Astrocyte (in vitro differentiated cells and primary cell): ENCODE measurements around the gene ST6GAL2. TPM values are rescaled to one million over a fixed set of nuclear protein-coding genes. Genes with fewer than 3 reads are reported as not detected.

Experiments used
- DNase-seq: peaks from one replicate; pipeline ENCODE4 v3.0.0-alpha.2; 2010; ENCODE audit warnings: low read depth
- FAIRE-seq: peaks from 2 replicates; lab custom pipeline; 2011; peaks lifted over from hg19 to GRCh38; lab: Jason Lieb, UNC
- H2AFZ ChIP-seq: 2 replicates; pipeline ENCODE4 v1.6.0; 2012; ENCODE audit warnings: low read depth, low read length, inconsistent platforms
- H3K27ac ChIP-seq: 2 replicates; pipeline ENCODE4 v1.5.1; 2011; ENCODE audit warnings: low read depth, low read length, inconsistent platforms
- H3K27me3 ChIP-seq: 2 replicates; pipeline ENCODE4 v1.6.0; 2011; ENCODE audit warnings: low read length, inconsistent platforms; ENCODE audit not compliant: insufficient read depth
- H3K36me3 ChIP-seq: 2 replicates; pipeline ENCODE4 v1.5.1; 2011; ENCODE audit warnings: low read length, inconsistent platforms; ENCODE audit not compliant: insufficient read depth
- H3K4me1 ChIP-seq: 2 replicates; pipeline ENCODE4 v1.5.1; 2011; ENCODE audit warnings: low read length, inconsistent platforms; ENCODE audit not compliant: insufficient read depth
- H3K4me2 ChIP-seq: 2 replicates; pipeline ENCODE4 v1.6.0; 2012; ENCODE audit warnings: low read length, inconsistent platforms
- H3K4me3 ChIP-seq: 2 replicates; pipeline ENCODE4 v1.5.1; 2011; ENCODE audit warnings: low read depth, mild to moderate bottlenecking, low read length, inconsistent platforms; ENCODE audit not compliant: insufficient read depth
- H3K79me2 ChIP-seq: 2 replicates; pipeline ENCODE4 v1.6.0; 2012; ENCODE audit warnings: mild to moderate bottlenecking, low read length, inconsistent platforms; ENCODE audit not compliant: insufficient read depth
- H3K9ac ChIP-seq: 2 replicates; pipeline ENCODE4 v1.6.0; 2012; ENCODE audit warnings: mild to moderate bottlenecking, low read length, inconsistent platforms
- H3K9me3 ChIP-seq: 2 replicates; pipeline ENCODE4 v1.5.1; 2012; ENCODE audit warnings: low read depth, mild to moderate bottlenecking, low read length, inconsistent platforms; ENCODE audit not compliant: insufficient read depth
- H4K20me1 ChIP-seq: 2 replicates; pipeline ENCODE4 v1.6.0; 2012; ENCODE audit warnings: low read length, inconsistent platforms; ENCODE audit not compliant: insufficient read depth
- H3K27ac Mint-ChIP-seq: one replicate; pipeline ENCODE4 v1.8.0; 2021; ENCODE audit warnings: mild to moderate bottlenecking, mixed read lengths; ENCODE audit not compliant: unreplicated experiment
- H3K27me3 Mint-ChIP-seq: one replicate; pipeline ENCODE4 v1.8.0; 2021; ENCODE audit warnings: low read depth, mixed read lengths; ENCODE audit not compliant: unreplicated experiment
- H3K36me3 Mint-ChIP-seq: one replicate; pipeline ENCODE4 v1.8.0; 2021; ENCODE audit warnings: low read depth, mixed read lengths; ENCODE audit not compliant: unreplicated experiment
- H3K4me1 Mint-ChIP-seq: one replicate; pipeline ENCODE4 v1.8.0; 2021; ENCODE audit warnings: low read depth, mixed read lengths; ENCODE audit not compliant: unreplicated experiment
- H3K4me3 Mint-ChIP-seq: one replicate; pipeline ENCODE4 v1.8.0; 2021; ENCODE audit warnings: mild to moderate bottlenecking, moderate library complexity, mixed read lengths; ENCODE audit not compliant: unreplicated experiment
- H3K9me3 Mint-ChIP-seq: one replicate; pipeline ENCODE4 v1.8.0; 2021; ENCODE audit warnings: mild to moderate bottlenecking, mixed read lengths; ENCODE audit not compliant: unreplicated experiment
- EZH2 ChIP-seq: IDR thresholded peaks from 2 replicates; pipeline ENCODE4 v1.6.1; 2012; ENCODE audit warnings: mild to moderate bottlenecking, low read length, inconsistent platforms; ENCODE audit not compliant: insufficient read depth
- total RNA-seq: library from RNA; stranded (reverse); gene quantifications from 2 replicates; pipeline ENCODE4 v1.2.1, GENCODE V29; 2021
- TF ChIP-seq, protein P1 (sequence below): IDR thresholded peaks from 2 replicates; pipeline ENCODE4 v1.5.1; 2011; ENCODE audit warnings: low read depth, mild to moderate bottlenecking, inconsistent platforms, low read length, moderate library complexity; ENCODE audit not compliant: insufficient read depth

Gene ST6GAL2
- total RNA-seq, 1 donor from 2014 or later: 59.8 TPM

DNA sequence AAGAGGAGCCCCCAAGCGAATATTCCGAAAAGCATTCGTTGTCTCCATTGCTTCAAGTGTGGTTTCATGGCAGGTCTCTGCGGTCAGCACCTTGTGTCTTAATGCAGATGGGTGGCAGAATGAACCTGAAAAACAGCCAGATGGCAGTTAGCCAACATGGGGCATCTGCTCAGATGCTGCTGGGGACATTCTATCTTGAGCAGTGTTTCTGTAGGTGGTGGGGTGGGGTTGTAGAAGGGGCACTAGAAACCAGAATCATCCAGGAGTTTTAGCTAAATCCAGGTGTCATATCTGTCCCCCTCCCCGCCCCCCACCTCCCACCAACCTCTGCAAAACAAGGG lies 42.1 kb downstream of the ST6GAL2 start:
- H3K4me1 Mint-ChIP-seq: peaks cover 40% of the 10 kb centered on the region
- Histone ChIP-seq H2AFZ (no peak overlapping the region), H3K27ac (no peak overlapping the region), H3K9me3 (no peaks in the 10 kb centered on the region), H3K79me2 (peaks cover 16% of the 10 kb centered on the region), H4K20me1 (peaks cover 3% of the 10 kb centered on the region), H3K4me1 (peaks cover 3% of the 10 kb centered on the region), H3K4me2 (no peak overlapping the region), H3K9ac (no peak overlapping the region), H3K27me3 (no peaks in the 10 kb centered on the region), H3K4me3 (no peak overlapping the region), H3K36me3 (no peaks in the 10 kb centered on the region)
- FAIRE-seq: no peak
- peaks cover 8% of the 10 kb centered on the region for H3K36me3 Mint-ChIP-seq
- H3K27me3 Mint-ChIP-seq: peaks cover 5% of the 10 kb centered on the region
- no peak overlapping the region for H3K4me3 Mint-ChIP-seq
- no peak overlapping the region for H3K27ac Mint-ChIP-seq
- TF ChIP-seq EZH2: no peak
- no peak for DNase-seq
- H3K9me3 Mint-ChIP-seq: peaks cover 2% of the 10 kb centered on the region

DNA sequence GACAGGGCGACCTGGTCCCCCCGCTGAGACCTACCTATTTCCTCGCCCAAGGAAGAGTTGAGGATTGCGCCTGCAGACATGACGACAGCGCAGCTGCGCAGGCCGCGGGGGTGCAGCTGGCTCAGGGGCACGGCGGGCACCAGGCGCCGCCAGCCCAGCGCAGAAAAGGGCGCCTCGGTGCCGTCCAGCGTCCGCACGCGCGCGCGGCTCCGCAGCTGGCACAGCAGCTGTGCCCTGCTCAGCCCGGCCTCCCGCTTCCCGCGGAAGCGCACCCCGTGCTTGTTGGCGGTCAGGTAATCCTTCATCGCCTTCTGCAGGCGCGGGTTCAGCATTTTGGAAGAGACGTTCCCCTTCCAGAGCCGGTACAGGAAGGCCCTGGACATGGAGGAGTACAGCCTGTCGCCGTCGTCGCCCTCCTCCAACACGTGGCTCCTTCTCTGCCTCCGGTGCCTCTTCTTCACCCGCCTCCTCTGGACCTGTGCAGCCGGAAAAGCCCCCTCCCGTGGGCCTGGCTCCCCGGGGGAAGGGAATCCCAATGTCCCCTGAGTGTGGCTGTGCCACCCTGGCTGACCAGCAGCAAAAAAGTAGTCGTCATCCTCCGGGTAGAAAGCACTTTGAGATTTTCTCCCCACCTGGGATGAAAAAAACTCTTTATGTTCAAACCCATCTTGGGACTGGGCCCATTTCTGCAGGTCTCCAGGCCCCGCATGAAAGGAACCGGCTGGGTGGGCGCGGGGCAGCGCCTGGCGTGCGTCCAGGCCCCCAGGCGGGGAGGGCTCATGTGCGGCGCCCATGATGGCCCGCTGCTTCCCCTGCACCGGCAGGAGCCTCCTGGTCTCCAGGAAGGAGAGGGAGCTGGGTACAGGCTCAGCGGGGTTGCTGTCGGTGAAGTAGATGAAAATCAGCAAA lies 42.7 kb downstream of the ST6GAL2 start:
- no peak overlapping the region for H3K4me2 ChIP-seq
- Mint-ChIP-seq H3K9me3 (peaks cover 2% of the 10 kb centered on the region), H3K27me3 (peaks cover 5% of the 10 kb centered on the region), H3K4me3 (no peak overlapping the region), H3K36me3 (peaks cover 12% of the 10 kb centered on the region), H3K4me1 (peaks cover 37% of the 10 kb centered on the region), H3K27ac (no peak overlapping the region)
- peaks cover 16% of the 10 kb centered on the region for H3K79me2 ChIP-seq
- TF ChIP-seq EZH2: no peak
- TF ChIP-seq, protein P1, sequence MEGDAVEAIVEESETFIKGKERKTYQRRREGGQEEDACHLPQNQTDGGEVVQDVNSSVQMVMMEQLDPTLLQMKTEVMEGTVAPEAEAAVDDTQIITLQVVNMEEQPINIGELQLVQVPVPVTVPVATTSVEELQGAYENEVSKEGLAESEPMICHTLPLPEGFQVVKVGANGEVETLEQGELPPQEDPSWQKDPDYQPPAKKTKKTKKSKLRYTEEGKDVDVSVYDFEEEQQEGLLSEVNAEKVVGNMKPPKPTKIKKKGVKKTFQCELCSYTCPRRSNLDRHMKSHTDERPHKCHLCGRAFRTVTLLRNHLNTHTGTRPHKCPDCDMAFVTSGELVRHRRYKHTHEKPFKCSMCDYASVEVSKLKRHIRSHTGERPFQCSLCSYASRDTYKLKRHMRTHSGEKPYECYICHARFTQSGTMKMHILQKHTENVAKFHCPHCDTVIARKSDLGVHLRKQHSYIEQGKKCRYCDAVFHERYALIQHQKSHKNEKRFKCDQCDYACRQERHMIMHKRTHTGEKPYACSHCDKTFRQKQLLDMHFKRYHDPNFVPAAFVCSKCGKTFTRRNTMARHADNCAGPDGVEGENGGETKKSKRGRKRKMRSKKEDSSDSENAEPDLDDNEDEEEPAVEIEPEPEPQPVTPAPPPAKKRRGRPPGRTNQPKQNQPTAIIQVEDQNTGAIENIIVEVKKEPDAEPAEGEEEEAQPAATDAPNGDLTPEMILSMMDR: no peak
- no peak overlapping the region for H3K4me3 ChIP-seq
- FAIRE-seq (no peak), DNase-seq (no peak)
- peaks cover under 1% of the 10 kb centered on the region for H3K4me1 ChIP-seq
- H3K27ac ChIP-seq: no peak overlapping the region
- H3K9ac ChIP-seq: no peak overlapping the region
- H4K20me1 ChIP-seq: peaks cover 3% of the 10 kb centered on the region
- H2AFZ ChIP-seq: no peak overlapping the region
- H3K27me3 ChIP-seq: no peaks in the 10 kb centered on the region
- H3K36me3 ChIP-seq: no peaks in the 10 kb centered on the region
- H3K9me3 ChIP-seq: no peaks in the 10 kb centered on the region

DNA sequence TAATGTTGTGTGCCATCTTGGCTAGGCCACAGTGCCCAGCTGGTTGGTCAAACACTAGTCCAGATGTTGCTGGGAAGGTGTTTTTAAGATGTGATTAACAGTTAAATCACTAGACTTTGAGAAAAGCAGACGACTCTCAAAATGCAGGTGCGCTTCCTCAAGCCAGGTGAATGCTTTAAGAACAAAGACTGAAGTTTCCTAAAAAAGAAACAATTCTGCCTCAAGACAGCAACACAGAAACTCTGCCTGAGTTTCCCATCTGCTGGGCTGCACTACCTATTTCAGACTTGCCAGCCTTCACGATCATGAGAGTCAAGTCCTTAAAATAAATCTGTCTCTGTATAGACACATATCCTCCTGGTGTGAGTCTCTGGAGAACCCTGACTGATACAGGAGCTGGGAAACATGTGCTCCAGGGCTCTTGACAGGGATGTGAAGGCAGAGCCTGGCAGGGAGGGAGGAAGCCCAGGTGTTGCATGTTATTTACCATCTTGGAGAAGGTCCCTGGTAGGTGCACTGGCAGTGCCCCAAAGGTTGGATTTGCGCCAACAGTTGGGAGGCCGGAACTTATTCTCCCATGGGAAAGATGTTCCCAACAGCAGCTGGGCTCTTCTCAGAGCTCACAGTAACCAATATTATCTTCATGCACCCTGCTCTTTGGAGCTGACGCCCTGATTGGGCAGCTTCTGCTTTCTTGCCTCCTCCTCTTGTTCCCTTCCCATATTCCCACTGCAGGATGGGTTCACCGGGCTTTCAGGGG lies 43.9 kb downstream of the ST6GAL2 start:
- no peaks in the 10 kb centered on the region for H3K27me3 ChIP-seq
- DNase-seq: no peak
- H3K27ac Mint-ChIP-seq: no peak overlapping the region
- H3K4me1 Mint-ChIP-seq: peaks cover 26% of the 10 kb centered on the region
- H3K4me1 ChIP-seq: no peaks in the 10 kb centered on the region
- TF ChIP-seq EZH2: no peak
- TF ChIP-seq, protein P1: no peak
- FAIRE-seq: no peak
- H3K36me3 Mint-ChIP-seq: peaks cover 12% of the 10 kb centered on the region
- no peak overlapping the region for H3K4me2 ChIP-seq
- H3K36me3 ChIP-seq: no peaks in the 10 kb centered on the region
- H3K4me3 Mint-ChIP-seq: no peak overlapping the region
- H3K4me3 ChIP-seq: no peak overlapping the region
- H3K79me2 ChIP-seq: peaks cover 11% of the 10 kb centered on the region
- peaks cover 2% of the 10 kb centered on the region for H3K9me3 Mint-ChIP-seq
- peaks cover 6% of the 10 kb centered on the region for H3K27me3 Mint-ChIP-seq
- H4K20me1 ChIP-seq: peaks cover 7% of the 10 kb centered on the region
- no peak overlapping the region for H3K27ac ChIP-seq
- H2AFZ ChIP-seq: no peak overlapping the region
- H3K9ac ChIP-seq: no peak overlapping the region
- no peaks in the 10 kb centered on the region for H3K9me3 ChIP-seq
